Measurements from ENCODE around the gene IMPDH1. TPM values are rescaled to one million over a fixed set of nuclear protein-coding genes. Genes with fewer than 3 reads are reported as not detected.

Gene IMPDH1
- total and polyA plus RNA-seq, 9 of the 15 experiments (the other 6 are each of a cell fraction or from before 2014, with no cell fraction given) = 0.80 to 118 (median 64.3) TPM

DNA sequence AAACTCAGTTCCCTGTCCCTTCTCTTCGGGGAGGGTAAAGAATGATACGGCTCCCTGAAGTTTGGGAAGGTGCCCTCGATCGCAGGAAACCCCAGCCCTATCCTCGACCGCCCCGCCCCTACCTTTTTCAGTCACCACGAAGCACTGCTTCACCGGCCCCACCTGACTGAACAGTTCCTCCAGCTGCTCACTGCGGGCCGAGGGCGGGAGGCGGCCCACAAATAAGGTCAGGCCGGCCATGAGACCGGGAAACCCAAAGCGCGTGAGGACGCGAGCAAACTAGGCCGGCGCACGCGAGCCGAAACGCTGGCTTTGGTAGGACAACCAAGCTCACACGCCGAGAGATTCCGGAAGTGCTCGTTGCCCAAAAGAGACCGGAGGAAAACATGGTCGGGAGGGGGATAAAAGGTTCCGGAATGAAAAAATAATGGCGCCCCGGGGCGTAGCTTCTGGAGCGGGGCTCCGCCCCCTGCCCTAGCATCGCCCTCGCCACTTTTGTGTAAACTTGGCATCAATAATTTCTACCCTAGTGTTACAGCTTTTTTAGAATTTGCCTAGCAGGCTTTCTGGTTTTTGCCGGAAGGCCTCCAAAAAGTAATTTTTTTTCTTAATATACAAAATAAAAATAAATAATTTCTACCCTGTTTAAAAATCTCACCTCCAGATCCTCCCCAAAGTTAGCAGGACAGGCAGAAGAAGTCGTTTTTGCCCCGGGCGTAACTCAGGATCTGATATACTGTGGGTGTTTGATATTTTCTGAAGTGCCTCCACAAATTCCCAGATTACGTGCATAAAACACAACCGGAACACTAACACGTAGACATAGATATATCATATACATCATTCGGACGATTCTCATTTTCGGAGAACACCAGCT, 66.0 kb downstream of the IMPDH1 start, which contains the start of gene RBM28 (continued):
- TF ChIP-seq SRSF3 (IDR thresholded peaks at IDR 0.05; ENCODE audit: insufficient read depth, low read length) = no peak
- no peak for TF ChIP-seq CHD1 (IDR thresholded peaks at IDR 0.05; ENCODE audit: low read length)
- TF ChIP-seq, protein P1, sequence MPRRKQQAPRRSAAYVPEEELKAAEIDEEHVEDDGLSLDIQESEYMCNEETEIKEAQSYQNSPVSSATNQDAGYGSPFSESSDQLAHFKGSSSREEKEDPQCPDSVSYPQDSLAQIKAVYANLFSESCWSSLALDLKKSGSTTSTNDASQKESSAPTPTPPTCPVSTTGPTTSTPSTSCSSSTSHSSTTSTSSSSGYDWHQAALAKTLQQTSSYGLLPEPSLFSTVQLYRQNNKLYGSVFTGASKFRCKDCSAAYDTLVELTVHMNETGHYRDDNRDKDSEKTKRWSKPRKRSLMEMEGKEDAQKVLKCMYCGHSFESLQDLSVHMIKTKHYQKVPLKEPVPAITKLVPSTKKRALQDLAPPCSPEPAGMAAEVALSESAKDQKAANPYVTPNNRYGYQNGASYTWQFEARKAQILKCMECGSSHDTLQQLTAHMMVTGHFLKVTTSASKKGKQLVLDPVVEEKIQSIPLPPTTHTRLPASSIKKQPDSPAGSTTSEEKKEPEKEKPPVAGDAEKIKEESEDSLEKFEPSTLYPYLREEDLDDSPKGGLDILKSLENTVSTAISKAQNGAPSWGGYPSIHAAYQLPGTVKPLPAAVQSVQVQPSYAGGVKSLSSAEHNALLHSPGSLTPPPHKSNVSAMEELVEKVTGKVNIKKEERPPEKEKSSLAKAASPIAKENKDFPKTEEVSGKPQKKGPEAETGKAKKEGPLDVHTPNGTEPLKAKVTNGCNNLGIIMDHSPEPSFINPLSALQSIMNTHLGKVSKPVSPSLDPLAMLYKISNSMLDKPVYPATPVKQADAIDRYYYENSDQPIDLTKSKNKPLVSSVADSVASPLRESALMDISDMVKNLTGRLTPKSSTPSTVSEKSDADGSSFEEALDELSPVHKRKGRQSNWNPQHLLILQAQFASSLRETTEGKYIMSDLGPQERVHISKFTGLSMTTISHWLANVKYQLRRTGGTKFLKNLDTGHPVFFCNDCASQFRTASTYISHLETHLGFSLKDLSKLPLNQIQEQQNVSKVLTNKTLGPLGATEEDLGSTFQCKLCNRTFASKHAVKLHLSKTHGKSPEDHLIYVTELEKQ (CRISPR knock-in tag; IDR thresholded peaks at IDR 0.05) = 0 out of 2 replicates have a peak, but pooled peaks have one; percentile 4
- TF ChIP-seq, protein P2, sequence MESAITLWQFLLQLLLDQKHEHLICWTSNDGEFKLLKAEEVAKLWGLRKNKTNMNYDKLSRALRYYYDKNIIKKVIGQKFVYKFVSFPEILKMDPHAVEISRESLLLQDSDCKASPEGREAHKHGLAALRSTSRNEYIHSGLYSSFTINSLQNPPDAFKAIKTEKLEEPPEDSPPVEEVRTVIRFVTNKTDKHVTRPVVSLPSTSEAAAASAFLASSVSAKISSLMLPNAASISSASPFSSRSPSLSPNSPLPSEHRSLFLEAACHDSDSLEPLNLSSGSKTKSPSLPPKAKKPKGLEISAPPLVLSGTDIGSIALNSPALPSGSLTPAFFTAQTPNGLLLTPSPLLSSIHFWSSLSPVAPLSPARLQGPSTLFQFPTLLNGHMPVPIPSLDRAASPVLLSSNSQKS (CRISPR knock-in tag; IDR thresholded peaks at IDR 0.05) = no peak; the same call in 1 of the 2 replicates
- TF ChIP-seq POLR2G (IDR thresholded peaks at IDR 0.05; ENCODE audit: low read depth, low read length) = peak; percentile 99
- TF ChIP-seq NFYB (IDR thresholded peaks at IDR 0.05; ENCODE audit: extremely low read depth, insufficient read length) = no peak
- TF ChIP-seq RCOR1 (IDR thresholded peaks at IDR 0.05; ENCODE audit: borderline replicate concordance in 1 of 2, low read depth in 2 of 2, low read length in 2 of 2) = peak in 1 of 2 experiments; percentile 77; a peak in 1 of 4 replicates
- TF ChIP-seq SMAD3 (CRISPR knock-in tag; conservative IDR thresholded peaks at IDR 0.05) = peak; percentile 91; the same call in 1 of the 2 replicates
- TF ChIP-seq, protein P3, sequence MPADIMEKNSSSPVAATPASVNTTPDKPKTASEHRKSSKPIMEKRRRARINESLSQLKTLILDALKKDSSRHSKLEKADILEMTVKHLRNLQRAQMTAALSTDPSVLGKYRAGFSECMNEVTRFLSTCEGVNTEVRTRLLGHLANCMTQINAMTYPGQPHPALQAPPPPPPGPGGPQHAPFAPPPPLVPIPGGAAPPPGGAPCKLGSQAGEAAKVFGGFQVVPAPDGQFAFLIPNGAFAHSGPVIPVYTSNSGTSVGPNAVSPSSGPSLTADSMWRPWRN (IDR thresholded peaks at IDR 0.05; ENCODE audit: low read depth) = peak; percentile 20; the same call in 1 of the 2 replicates
- TF ChIP-seq JUND (IDR thresholded peaks at IDR 0.05; ENCODE audit: borderline replicate concordance, low read depth, low read length) = peak; percentile 81
- peak; percentile 41; the same call in 1 of the 3 replicates for TF ChIP-seq JUND (tag; IDR thresholded peaks at IDR 0.05; ENCODE audit: borderline replicate concordance, low read depth, low read length)
- TF ChIP-seq TARDBP (IDR thresholded peaks at IDR 0.05) = peak; percentile 79; the same call in 1 of the 2 replicates
- TF ChIP-seq MEF2A (IDR thresholded peaks at IDR 0.05; ENCODE audit: control insufficient read depth, low read depth, low read length) = peak; percentile 67; the same call in 1 of the 2 replicates
- TF ChIP-seq PML (IDR thresholded peaks at IDR 0.05; ENCODE audit: low read length) = peak; percentile 95
- 0 out of 2 replicates have a peak, but pooled peaks have one; percentile 26 for TF ChIP-seq ZNF175 (CRISPR knock-in tag; IDR thresholded peaks at IDR 0.05; ENCODE audit: low read depth)
- TF ChIP-seq, protein P4, sequence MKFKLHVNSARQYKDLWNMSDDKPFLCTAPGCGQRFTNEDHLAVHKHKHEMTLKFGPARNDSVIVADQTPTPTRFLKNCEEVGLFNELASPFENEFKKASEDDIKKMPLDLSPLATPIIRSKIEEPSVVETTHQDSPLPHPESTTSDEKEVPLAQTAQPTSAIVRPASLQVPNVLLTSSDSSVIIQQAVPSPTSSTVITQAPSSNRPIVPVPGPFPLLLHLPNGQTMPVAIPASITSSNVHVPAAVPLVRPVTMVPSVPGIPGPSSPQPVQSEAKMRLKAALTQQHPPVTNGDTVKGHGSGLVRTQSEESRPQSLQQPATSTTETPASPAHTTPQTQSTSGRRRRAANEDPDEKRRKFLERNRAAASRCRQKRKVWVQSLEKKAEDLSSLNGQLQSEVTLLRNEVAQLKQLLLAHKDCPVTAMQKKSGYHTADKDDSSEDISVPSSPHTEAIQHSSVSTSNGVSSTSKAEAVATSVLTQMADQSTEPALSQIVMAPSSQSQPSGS (CRISPR knock-in tag; IDR thresholded peaks at IDR 0.05) = 0 out of 2 replicates have a peak, but pooled peaks have one; percentile 16
- no peak for TF ChIP-seq E2F3 (CRISPR knock-in tag; IDR thresholded peaks at IDR 0.05)
- no peak for TF ChIP-seq SIRT6 (IDR thresholded peaks at IDR 0.05; ENCODE audit: low read depth, low read length)
- peak; percentile 80 to 84 for TF ChIP-seq NRF1 (conservative IDR thresholded peaks at IDR 0.05 in 1 of 2, IDR thresholded peaks at IDR 0.05 in 1 of 2)
- TF ChIP-seq ZNF589 (CRISPR knock-in tag; IDR thresholded peaks at IDR 0.05; ENCODE audit: low read depth) = peak; percentile 33; the same call in 1 of the 2 replicates
